Activated CD4-positive, alpha-beta T cell treated with anti-CD3 and anti-CD28 coated beads, Interleukin-2, amount 50 U/mL, for 24 hours (primary cell): ENCODE data around the gene ZNF430.
"Not testable (repeated sequence)": the region's sequence is repeated elsewhere in the genome, so short reads cannot be mapped to it uniquely, and the experiment has no call there.

Experiments
- DNase-seq, 2 donors: peaks; one replicate each; pipeline ENCODE4 v3.0.0-alpha.2; 2020; ENCODE audit warnings: low read depth in 1 of 2, low spot score in 1 of 2

The ZNF430 gene

DNA sequence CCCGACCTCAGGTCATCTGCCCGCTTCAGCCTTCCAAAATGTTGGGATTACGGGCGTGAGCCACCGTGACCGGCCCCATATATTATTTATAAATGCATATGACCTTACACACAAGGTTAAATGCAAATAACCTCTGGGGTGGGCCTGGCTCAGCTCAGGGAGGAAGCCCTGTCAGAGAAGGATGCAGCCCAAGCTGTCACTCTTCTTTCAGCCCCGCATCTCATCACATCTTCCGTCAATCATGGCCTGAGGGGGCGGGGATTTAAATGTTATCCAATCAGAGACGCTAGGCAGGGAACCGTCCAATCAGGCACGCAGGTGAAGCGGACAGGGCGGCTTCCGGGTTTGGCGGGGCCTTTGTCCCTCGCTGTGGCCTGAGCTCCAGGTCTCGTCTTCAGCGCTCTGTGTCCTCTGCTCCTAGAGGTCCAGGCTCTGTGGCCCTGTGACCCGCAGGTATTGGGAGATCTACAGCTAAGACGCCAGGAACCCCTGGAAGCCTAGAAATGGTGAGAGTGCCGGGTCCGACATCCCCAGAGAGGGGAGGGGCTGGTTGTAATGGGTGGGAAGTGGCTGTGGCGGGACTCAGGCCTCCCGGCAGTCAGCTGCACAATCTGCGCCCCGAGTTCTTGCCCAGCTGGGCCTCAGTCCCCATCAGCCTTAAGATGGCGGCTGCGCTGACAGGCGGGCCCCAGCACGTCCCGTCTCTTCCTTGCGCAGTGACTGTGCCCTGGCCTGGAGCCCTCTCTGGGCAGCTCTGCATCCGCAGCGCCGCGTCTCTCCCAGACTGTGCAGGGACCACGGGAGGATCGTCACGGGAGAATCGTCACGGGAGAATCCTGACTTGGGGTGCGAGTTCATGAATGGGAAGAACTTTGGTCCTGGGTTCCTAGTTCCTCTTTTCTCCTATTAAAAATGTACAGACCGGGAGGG, at the start of gene ZNF430:
Gene ZNF430 (plus strand): TSS at position 360 of the 930 bp plus-strand sequence. CDS start 144 bp downstream, at position 504.
- peak; percentile 73 to 95 for DNase-seq

DNA sequence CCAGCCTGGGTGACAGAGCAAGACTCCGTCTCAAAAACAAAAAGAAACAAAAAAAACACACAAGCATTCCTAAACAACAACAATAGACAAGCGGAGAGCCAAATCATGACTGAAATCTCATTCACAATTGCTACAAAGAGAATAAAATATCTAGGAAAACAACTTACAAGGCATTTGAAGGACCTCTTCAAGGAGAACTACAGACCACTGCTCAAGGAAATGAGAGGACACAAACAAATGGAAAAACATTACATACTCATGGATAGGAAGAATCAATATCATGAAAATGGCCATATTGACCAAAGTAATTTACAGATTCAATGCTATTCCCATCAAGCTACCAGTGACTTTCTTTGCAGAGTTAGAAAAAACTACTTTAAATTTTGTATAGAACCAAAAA, 27.7 kb upstream of the ZNF430 start:
- not testable (repeated sequence) for DNase-seq

DNA sequence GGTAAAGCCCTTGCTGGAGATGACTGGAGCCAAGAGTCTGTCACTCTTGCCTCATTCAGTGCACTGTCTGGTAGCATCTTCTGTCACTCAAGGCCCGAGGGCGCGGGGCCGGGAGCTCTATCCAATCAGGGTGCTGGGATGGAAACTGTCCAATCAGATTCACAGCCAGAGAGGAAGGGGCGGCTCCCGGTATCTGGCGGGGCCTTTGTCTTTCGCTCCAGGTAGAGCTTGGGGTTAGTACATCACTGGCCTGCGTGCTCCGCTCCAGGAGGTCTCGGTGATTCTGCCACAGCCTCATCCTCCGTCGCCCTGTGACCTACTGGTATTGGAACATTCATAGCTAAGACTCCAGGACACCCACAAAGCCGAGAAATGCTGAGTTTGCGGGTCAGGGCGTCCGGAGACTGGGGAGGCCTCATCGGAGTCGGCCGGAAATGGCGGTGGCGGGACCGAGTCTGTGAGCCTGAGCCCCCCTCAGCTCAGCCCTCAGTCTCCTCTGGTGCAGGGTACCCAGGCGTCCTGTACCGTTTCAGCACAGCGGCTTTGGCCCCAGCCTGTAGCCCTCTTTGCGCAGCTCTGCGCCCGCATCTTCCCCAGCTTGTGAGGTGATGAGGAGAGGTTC, 20.6 kb upstream of the ZNF430 start:
- peak; percentile 60 to 88 for DNase-seq

- DNase-seq: not testable (repeated sequence)
These were observed 781 bp downstream of the ZNF430 start for GRCh38 chr19:21021238-21021637.

DNA sequence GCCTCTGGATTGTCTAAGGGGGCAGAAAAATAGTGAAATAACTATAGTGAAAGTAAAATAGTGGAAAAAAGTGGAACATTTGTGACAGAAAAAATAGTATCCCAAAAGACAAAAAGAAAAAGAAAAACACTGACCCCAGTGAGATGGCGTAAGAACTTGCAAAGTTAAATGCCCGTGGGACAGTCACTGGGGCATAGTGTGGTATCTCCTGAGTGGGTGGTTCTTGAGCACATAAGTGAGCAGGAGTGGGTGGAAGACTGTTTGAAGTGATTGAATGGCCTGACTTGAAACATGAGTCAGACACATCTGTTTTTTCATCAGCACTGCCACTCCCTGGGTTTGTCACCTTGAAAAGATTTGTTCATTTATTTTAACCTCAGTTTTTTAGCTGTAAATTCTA, 2.5 kb downstream of the ZNF430 start:
- DNase-seq: peak in 1 of 2 donors; percentile 33

DNA sequence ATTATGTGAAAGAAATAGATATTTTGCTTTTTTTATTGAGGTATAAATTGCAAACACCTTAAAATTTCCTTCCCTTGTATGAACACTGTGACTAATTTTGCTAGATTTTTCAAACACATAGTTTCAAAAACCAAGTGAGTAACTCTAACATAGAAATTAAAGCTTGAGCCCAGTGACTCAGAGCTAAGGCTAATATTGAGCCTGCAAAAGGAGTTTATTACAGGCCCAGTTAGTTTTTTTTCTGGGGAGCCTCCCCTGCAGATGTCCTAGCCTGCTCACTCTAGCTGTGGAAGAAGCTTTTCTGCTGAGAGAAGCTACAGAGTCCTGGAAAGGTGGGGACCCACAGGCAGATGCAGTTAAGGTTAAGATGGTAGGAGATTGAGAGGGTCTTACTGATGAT, 3.4 kb downstream of the ZNF430 start:
- no peak for DNase-seq

DNA sequence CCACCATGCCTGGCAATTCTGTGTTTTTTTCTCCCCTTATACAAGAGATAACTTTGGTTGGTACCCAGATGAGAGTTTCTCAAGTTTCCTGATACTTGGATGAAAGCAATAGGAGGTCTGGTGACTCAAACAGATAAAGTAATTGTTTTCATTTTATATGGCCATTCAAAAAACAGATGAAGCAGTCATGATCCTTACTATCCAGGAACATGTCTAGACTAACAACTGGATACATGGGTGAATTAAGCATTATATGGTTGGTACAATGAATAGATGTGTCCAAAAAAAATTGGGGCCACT, 8.5 kb downstream of the ZNF430 start:
- DNase-seq: no peak

DNA sequence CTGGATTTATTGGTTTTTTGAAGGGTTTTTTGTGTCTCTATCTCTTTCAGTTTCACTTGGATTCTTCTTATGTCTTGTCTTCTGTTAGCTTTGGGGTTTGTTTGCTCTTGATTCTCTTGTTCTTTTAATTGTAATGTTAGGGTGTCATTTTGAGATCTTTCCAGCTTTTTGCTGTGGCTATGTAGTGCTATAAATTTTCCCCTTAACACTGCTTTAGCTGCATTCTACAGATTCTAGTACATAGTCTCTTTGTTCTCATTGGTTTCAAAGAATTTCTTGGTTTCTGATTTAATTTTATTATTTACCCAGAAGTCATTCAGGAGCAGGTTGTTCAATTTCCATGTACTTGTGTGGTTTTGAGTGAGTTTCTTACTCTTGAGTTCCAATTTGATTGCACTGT, 24.6 kb downstream of the ZNF430 start:
- DNase-seq: no peak

- DNase-seq: no peak
These were observed 26.0 kb downstream of the ZNF430 start for GRCh38 chr19:21046489-21046888.

GRCh38 chr19:21047716-21048115, 27.3 kb downstream of the ZNF430 start:
- DNase-seq: no peak

DNA sequence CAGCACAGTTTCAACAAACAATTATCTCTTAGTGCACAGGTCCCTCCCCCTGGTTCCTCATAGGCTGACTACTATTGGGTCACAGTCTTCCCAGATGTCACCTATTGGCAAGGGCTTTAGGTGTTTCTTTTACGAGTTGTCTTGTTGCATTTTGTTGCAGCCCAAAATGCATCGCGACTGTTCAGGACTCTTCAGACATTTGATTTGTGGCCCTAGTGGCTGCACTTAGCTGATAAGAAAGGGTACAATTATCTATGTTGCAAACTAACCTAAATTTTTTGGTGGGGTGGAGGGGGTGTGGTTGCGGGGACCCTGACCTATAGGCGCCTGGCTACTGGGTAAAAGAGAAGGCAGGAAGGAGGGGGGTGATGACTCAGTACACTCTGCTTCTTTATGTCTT, 32.4 kb downstream of the ZNF430 start:
- DNase-seq: no peak

GRCh38 chr19:21065336-21065735, 44.9 kb downstream of the ZNF430 start:
- no peak for DNase-seq

DNA sequence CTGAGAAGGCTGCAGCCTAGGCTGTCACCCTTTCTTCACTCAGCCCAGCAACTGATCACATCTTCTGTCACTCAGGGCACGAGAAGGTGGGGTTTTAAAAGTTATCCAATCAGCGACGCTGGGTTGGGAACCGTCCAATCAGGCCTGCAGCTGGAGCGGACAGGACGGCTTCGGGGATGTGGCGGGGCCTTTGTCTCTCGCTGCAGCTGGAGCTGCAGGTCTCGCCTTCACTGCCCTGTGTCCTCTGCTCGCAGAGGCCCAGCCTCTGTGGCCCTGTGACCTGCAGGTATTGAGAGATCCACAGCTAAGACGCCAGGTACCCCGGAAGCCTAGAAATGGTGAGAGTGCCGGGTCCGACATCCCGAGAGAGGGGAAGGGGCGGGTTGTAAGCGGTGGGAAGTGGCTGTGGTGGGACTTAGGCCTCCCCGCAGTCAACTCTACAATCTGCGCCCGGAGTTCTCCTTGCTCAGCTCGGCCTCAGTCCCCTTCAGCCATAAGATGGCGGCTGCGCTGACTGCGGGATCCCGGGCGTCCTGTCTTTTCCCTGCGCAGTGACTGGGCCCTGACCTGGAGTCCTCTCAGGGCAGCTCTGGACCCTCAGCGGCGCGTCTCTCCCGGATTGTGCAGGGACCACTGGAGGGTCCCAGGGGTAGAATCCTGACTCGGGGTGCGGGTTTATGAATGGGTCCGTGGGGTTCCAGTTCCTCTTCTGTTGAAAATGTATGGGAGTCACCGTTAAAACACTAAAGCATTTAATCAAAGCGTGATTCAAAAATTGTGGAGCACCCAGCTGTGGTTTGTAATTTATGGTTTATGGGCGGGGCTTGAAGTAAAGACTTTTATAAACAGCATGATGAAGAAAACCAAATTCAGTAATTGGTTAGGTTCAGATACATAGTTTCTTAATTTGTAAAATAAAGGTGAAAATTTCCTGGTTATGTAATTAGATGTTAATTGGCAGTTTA, 61.8 kb downstream of the ZNF430 start, which contains the start of gene ZNF714:
Gene ZNF714 (plus strand): TSS at position 193 of the 965 bp plus-strand sequence. CDS start 16,066 bp downstream, outside the sequence.
- peak; percentile 57 to 83 for DNase-seq

GRCh38 chr19:21084343-21084742, 63.9 kb downstream of the ZNF430 start:
- peak in 1 of 2 donors; percentile 7 for DNase-seq

GRCh38 chr19:21087871-21088270, 67.4 kb downstream of the ZNF430 start:
- no peak for DNase-seq

DNA sequence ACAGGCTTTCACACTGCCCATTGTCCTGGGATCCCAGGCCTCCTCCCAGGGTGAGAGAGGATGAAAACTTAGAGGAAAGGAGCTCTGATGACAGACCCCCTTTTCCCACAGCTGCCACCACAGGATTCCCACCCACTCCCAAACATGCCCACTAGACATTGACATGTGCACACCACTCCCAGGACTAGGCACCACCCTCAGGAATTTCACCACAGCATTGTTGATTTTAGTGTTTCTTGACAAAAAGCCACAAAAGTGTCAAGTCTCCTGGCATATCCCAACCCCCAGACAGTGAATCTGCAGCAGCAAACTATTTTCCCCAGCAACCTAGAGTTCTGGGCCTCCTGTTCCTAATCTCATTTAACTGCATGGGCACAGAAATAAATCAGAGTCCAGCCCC, 71.7 kb downstream of the ZNF430 start:
- DNase-seq: no peak

DNA sequence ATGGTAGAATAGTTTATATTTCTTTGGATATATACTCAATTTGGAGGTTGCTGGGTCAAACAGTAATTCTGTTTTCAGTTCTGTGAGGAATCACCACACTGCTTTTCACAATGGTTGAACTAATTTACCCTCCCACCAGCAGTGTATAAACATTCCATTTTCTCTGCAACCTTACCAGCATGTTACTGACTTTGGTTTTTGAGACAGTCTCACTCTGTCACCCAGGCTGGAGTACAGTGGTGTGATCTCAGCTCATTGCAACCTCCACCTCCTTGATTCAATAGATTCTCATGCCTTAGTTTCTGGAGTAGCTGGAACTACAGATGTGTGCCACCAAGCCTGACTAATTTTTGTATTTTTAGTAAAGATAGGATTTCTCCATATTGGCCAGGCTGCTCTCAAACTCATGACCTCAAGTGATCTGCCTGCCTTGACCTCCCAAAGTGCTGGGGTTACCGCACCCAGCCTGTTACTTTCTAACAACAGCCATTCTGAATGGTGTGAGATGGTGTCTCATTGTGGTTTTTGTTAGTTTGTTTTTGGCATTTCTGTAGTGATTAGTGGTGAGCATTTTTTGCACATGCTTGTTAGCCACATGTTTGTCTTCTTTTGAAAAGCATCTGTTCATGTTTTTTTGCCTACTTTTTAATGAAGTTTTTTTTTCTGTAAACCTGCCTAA, 74.0 kb downstream of the ZNF430 start:
- DNase-seq: no peak

DNA sequence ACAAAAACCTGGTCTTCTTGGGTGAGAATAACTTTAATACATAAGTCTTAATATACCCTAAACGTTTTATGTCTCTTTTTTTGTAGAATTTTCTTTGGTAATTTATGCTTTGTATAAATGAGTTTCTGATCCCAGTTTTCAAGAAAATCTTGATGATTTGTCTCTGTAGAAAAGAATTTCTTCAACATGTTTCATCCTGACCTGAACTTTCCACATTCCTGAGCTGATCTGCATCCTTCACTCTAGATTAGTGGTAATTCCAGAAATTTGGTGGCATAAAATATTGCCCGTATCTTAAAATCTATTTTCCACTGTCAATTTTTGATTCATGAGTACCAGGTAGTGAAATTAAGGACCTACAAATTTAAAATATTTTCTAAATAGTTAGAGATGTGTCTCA, 77.8 kb downstream of the ZNF430 start:
- no peak for DNase-seq

- DNase-seq: no peak
These were observed 81.2 kb downstream of the ZNF430 start for GRCh38 chr19:21101521-21102242.

DNA sequence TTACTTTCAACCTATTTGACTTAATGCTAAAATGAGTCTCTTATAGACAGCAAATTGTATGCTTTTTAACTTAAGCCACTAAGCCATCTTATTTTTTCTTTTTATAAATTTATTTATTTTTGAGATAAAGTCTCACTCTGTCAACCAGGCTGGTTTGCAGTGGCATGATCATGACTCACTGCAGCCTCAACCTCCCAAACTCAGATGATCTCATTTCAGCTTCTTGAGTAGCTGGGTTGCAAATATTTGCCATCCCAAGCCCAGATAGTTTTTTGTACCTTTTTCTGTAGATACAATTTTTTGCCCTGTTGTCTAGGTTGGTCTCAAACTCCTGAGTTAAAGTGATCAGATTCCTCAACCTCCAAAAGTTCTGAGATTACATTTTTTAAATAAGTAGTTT, 88.7 kb downstream of the ZNF430 start:
- DNase-seq: no peak
